ENCODE data around the gene CHN1.

CHN1 gene

GRCh38 chr2:174776223-174776622, 229.0 kb downstream of the CHN1 start:
- DNase-seq (ENCODE audit: low spot score), result no peak
- no peak for TF ChIP-seq CTCF (IDR thresholded peaks at IDR 0.05; ENCODE audit: extremely low read depth, missing control alignments)

DNA sequence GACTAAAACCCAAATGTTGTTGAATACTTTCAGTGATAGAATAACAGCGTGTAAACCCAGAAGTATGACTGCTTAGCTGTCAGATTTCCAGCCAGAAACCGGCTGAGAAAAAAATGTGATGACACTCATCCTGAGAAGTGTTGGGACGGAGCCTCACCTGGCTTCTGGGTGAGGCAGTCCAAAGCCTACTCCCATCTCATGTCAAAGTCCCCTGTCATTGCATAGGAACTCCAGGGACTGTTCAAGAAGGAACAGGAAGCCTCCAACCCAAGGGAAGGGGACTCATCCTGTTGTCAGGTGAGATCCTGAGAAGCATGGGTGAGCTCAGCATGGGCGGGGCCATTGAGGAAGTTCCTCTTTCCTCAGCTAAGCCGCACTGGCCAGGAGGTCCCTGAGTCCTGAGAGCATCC, 229.6 kb downstream of the CHN1 start:
- no peak for DNase-seq (ENCODE audit: low spot score)
- TF ChIP-seq CTCF (IDR thresholded peaks at IDR 0.05; ENCODE audit: extremely low read depth, missing control alignments), result no peak

DNA sequence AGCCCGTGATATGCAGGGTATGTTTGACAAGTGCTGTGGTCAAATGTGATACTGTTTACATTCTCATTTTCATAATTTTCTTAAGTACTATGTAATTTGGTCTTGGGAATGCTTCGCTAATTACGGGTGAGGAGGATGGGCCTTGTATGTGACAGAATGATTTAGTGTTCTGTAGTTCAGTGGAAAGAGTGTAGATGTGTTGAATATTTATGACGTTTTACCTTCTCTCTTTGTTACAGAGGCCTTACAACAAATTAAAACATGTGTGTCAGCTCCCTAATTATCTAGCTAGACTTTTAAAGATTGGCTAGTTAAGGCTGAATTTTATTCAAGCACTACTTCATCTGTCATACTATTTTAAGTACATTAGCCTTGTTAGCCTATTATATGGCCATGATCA, 230.3 kb downstream of the CHN1 start:
- no peak for DNase-seq (ENCODE audit: low spot score)
- no peak for TF ChIP-seq CTCF (IDR thresholded peaks at IDR 0.05; ENCODE audit: extremely low read depth, missing control alignments)

GRCh38 chr2:174773215-174773614, 232.0 kb downstream of the CHN1 start:
- no peak for TF ChIP-seq CTCF (IDR thresholded peaks at IDR 0.05; ENCODE audit: extremely low read depth, missing control alignments)

DNA sequence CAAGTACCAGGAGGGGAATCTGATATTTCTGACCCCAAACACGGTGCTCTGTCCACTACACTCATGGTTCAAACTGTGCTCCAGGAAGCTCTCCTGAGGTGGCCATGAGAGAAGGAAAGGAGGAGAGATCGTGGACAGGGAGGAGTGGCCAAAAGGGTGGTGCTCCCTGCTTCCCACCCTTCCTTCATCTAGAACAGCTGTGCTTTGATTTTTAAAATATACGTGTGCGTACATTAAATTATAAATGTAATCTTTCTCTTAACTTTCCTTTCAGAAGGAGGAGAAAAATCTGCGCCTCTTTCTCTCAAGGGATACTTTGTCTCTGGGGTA, 232.7 kb downstream of the CHN1 start:
- no peak for DNase-seq (ENCODE audit: low spot score)

More at GRCh38 chr2:174773215-174773614, 232.0 kb downstream of the CHN1 start:
- no peak for DNase-seq (ENCODE audit: low spot score)

DNA sequence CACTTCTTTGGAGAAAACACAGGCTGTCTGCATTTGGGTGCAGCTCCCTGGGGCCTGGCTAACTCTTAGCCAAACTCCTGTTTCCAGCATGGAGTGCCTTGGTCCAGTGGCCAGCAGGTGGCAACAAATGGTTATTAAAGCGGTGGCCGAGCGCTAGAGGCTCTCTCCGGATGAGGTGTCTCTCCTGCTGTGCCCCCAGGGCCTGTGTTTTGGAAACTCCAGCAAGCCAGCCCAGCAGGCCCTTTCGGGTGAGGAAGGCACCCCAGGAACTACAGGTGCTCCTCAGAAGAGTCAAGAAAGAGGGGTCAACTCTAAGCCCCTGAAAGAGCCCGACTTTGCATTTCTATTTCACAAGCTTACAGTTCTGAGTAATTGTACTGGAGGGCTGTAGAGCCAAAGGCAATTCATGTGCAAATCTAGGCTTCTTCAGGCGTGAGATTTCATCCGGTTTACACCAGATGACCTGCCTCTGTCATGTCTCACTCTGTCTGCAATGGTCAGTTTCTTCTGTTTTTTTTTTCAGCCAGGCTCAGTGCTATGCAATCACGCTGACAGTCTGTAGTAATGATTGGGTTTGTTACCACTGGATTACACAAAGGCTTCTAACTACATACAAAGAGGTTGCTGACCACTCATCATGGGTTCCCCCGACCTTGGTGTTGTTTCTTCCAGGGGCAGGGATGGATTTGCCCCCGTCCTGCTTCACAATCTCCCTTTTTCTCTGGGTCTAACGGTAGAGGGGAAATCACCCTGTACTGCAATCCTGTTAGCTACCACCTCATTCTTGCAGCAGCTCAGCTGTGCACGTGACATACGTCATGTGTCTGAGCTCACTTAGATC, 233.3 kb downstream of the CHN1 start:
- DNase-seq (ENCODE audit: low spot score), result peak; percentile 63
- TF ChIP-seq CTCF (IDR thresholded peaks at IDR 0.05; ENCODE audit: extremely low read depth, missing control alignments), result peak; percentile 80

More for the DNA sequence above, 232.7 kb downstream of the CHN1 start:
- TF ChIP-seq CTCF (IDR thresholded peaks at IDR 0.05; ENCODE audit: extremely low read depth, missing control alignments), result no peak

- no peak for DNase-seq (ENCODE audit: low spot score)
- TF ChIP-seq CTCF (IDR thresholded peaks at IDR 0.05; ENCODE audit: extremely low read depth, missing control alignments), result no peak
These were observed 234.0 kb downstream of the CHN1 start for GRCh38 chr2:174771136-174771535.
